Bronchial epithelial cell (primary cell): Measurements from ENCODE around the gene EPHA10. TPM values are rescaled to one million over a fixed set of nuclear protein-coding genes. Genes with fewer than 3 reads are reported as not detected.

ENCODE experiments used
- DNase-seq: peaks from one replicate; pipeline ENCODE4 v3.0.0-alpha.2; 2010; ENCODE audit warnings: low read depth
- FAIRE-seq: peaks from 2 replicates; lab custom pipeline; 2011; peaks lifted over from hg19 to GRCh38; lab: Jason Lieb, UNC
- H3K27me3 ChIP-seq: 2 replicates; pipeline ENCODE4 v1.5.1; 2011; ENCODE audit warnings: low read length; ENCODE audit not compliant: control insufficient read depth, insufficient read depth
- H3K36me3 ChIP-seq: 2 replicates; pipeline ENCODE4 v1.5.1; 2011; ENCODE audit warnings: low read length; ENCODE audit not compliant: control insufficient read depth, insufficient read depth
- H3K4me3 ChIP-seq: 2 replicates; pipeline ENCODE4 v1.5.1; 2011; ENCODE audit warnings: mild to moderate bottlenecking, low read depth, low read length, control low read depth
- total RNA-seq: library from RNA; depleted of rRNA; stranded (reverse); fragments of >200 nt; gene quantifications from 2 replicates; pipeline ENCODE4 v1.2.1, GENCODE V29; 2014
- TF ChIP-seq, protein P1 (sequence below): IDR thresholded peaks from 2 replicates; pipeline ENCODE4 v1.5.1; 2011; ENCODE audit warnings: mild to moderate bottlenecking, moderate library complexity, low read length, control low read depth, inconsistent platforms; ENCODE audit not compliant: insufficient read depth, severe bottlenecking

EPHA10 gene
- total RNA-seq, 1 donor from 2014 or later, result 0.26 TPM

GRCh38 chr1:37722181-37723071 lies 42.5 kb downstream of the EPHA10 start:
- DNase-seq (no peak), FAIRE-seq (no peak)
- Histone ChIP-seq H3K4me3 (no peak overlapping the region), H3K36me3 (no peaks in the 10 kb centered on the region), H3K27me3 (peaks cover 4% of the 10 kb centered on the region)
- TF ChIP-seq, protein P1, sequence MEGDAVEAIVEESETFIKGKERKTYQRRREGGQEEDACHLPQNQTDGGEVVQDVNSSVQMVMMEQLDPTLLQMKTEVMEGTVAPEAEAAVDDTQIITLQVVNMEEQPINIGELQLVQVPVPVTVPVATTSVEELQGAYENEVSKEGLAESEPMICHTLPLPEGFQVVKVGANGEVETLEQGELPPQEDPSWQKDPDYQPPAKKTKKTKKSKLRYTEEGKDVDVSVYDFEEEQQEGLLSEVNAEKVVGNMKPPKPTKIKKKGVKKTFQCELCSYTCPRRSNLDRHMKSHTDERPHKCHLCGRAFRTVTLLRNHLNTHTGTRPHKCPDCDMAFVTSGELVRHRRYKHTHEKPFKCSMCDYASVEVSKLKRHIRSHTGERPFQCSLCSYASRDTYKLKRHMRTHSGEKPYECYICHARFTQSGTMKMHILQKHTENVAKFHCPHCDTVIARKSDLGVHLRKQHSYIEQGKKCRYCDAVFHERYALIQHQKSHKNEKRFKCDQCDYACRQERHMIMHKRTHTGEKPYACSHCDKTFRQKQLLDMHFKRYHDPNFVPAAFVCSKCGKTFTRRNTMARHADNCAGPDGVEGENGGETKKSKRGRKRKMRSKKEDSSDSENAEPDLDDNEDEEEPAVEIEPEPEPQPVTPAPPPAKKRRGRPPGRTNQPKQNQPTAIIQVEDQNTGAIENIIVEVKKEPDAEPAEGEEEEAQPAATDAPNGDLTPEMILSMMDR, result no peak

GRCh38 chr1:37721565-37721964 lies 43.4 kb downstream of the EPHA10 start:
- DNase-seq (no peak), FAIRE-seq (no peak)
- no peak overlapping the region for H3K4me3 ChIP-seq
- H3K27me3 ChIP-seq, result peaks cover 2% of the 10 kb centered on the region
- H3K36me3 ChIP-seq, result no peaks in the 10 kb centered on the region
- TF ChIP-seq, protein P1, result no peak

DNA sequence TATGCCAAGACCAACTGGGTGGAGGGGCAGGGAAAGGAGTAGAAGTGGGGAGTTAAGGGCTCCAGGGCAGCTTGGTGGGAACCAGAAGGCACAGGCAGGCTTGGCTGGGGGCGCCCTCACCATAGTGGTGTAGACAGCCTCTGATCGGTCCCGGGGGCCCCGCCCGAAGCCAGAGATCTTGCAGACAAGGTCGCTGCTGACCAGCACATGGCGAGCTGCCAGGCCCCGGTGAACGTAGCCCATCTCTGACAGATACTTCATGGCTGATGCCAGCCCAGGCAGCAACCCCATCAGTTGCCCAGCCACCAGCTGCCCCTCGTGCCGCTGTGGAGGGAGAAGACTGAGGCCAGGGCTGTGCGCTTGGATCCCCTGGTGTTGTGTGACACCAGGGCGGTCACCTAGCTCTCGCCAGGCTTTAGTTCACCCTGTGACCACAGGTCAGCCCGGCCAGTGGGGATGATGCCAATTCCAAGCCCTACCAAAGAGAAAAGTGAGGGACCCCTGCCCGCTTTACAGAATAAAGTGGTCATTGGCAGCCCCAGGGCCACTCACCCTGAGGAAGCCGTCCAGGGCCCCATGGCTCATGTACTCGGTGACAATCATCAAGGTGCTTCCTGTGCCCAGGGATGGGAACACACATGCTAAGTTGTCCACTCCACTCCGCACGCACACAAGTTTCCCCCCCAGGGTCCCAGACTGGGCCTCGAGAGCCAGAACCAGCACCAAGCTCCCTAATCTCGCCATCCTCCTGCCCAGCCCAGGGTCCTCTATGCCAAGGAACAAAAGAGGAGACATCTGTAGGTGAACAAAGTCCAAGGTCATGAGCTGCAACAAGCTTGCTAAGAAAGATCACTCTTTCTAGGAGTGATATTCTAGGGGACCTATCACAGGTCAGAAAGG lies 44.4 kb downstream of the EPHA10 start:
- no peak overlapping the region for H3K4me3 ChIP-seq
- H3K27me3 ChIP-seq, result no peaks in the 10 kb centered on the region
- H3K36me3 ChIP-seq, result no peaks in the 10 kb centered on the region
- no peak for DNase-seq
- TF ChIP-seq, protein P1, result no peak
- FAIRE-seq, result no peak

- no peak for FAIRE-seq
- Histone ChIP-seq H3K27me3 (no peaks in the 10 kb centered on the region), H3K36me3 (no peaks in the 10 kb centered on the region), H3K4me3 (no peak overlapping the region)
- DNase-seq, result no peak
- TF ChIP-seq, protein P1, result no peak
Observed at GRCh38 chr1:37719572-37720195, 45.2 kb downstream of the EPHA10 start.

DNA sequence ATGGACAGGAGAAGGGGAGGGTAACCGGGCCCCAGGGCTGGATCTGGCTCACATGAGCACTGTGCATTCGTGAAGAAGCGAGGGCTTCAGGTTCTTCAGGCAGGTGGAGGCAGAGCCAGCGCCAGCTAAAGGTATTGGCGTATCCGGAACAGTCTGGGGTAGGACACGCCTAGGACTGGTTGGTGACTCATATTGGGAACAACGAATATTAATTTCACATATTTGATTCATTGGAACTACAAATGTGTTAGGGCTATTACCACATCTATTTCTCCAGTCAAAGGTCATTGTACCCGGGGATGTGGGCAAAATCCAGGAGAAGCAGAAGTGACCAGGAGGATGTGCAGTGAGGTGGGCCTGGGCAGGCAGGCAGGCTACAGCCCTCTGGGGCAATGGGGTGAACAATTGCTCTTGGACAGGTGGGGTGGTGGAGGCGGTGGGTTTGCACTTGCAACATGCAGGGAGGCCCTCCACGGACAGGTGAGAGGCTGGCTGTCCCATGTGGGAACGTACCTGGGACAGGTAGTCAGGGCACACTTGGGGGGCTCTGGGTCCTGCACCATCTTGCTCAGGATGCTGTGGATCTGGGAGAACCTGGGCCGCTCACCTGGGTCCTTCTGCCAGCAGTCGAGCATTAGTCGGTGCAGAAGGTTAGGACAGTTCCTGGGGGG lies 45.9 kb downstream of the EPHA10 start:
- TF ChIP-seq, protein P1, result no peak
- no peaks in the 10 kb centered on the region for H3K36me3 ChIP-seq
- DNase-seq, result peak; percentile 80
- no peak overlapping the region for H3K4me3 ChIP-seq
- peak; percentile 43 for FAIRE-seq
- no peaks in the 10 kb centered on the region for H3K27me3 ChIP-seq
